HAP-1 (cell line): ENCODE measurements around the gene PCBD2.

Source experiments
- DNase-seq, 2 experiments: peaks; one replicate each; pipeline ENCODE4 v3.0.0-alpha.2; 2016 to 2020; ENCODE audit warnings: low spot score in 2 of 2
- H3K27me3 ChIP-seq: fragments of 250-450 bp; sonication (Bioruptor Pico); 2 replicates; pipeline ENCODE4 v1.5.1; 2020; ENCODE audit warnings: low read depth, mild to moderate bottlenecking, moderate library complexity
- H3K36me3 ChIP-seq: fragments of 250-450 bp; sonication (Bioruptor Pico); replicated peaks from 2 replicates; pipeline ENCODE4 v1.5.1; 2020; ENCODE audit warnings: mild to moderate bottlenecking
- H3K4me1 ChIP-seq: fragments of 250-450 bp; sonication (Bioruptor Pico); 2 replicates; pipeline ENCODE4 v1.5.1; 2020; ENCODE audit warnings: mild to moderate bottlenecking
- H3K4me3 ChIP-seq: fragments of 250-450 bp; sonication (Bioruptor Pico); 2 replicates; pipeline ENCODE4 v1.5.1; 2020; ENCODE audit warnings: mild to moderate bottlenecking, moderate library complexity
- H3K9me3 ChIP-seq: fragments of 250-450 bp; sonication (Bioruptor Pico); 2 replicates; pipeline ENCODE4 v1.5.1; 2020; ENCODE audit warnings: mild to moderate bottlenecking, moderate library complexity
- in situ Hi-C: fragments of 300-500 bp; cut with MboI; formaldehyde crosslinking; loops from 3 replicates; pipeline ENCODE4 v1.14.3; 2020; ENCODE audit warnings: low sequenced_read_pairs, inconsistent platforms, mixed read lengths

PCBD2 gene

GRCh38 chr5:134917070-134917815, 12.3 kb downstream of the PCBD2 start:
- no peak for DNase-seq
- in situ Hi-C loops: no loop called here
- H3K36me3 ChIP-seq: peaks cover 25% of the 10 kb centered on the region

GRCh38 chr5:134918861-134919260, 13.9 kb downstream of the PCBD2 start:
- no peak for DNase-seq
- Histone ChIP-seq H3K27me3 (no peaks in the 10 kb centered on the region), H3K36me3 (peaks cover 21% of the 10 kb centered on the region), H3K4me3 (no peak overlapping the region), H3K9me3 (no peaks in the 10 kb centered on the region), H3K4me1 (no peaks in the 10 kb centered on the region)
- in situ Hi-C loops: no loop called here

More at GRCh38 chr5:134917070-134917815, 12.3 kb downstream of the PCBD2 start:
- Histone ChIP-seq H3K4me1 (no peaks in the 10 kb centered on the region), H3K9me3 (no peaks in the 10 kb centered on the region), H3K27me3 (no peaks in the 10 kb centered on the region), H3K4me3 (no peak overlapping the region)

- in situ Hi-C loops: no loop called here
- peaks cover 17% of the 10 kb centered on the region for H3K36me3 ChIP-seq
- H3K4me1 ChIP-seq: no peaks in the 10 kb centered on the region
- no peaks in the 10 kb centered on the region for H3K27me3 ChIP-seq
- H3K9me3 ChIP-seq: no peaks in the 10 kb centered on the region
- no peak overlapping the region for H3K4me3 ChIP-seq
- no peak for DNase-seq
Measured at GRCh38 chr5:134920848-134921575, 16.1 kb downstream of the PCBD2 start.

- H3K36me3 ChIP-seq: peaks cover 27% of the 10 kb centered on the region
- in situ Hi-C loops: no loop called here
- H3K27me3 ChIP-seq: no peaks in the 10 kb centered on the region
- DNase-seq: no peak
- peaks cover 4% of the 10 kb centered on the region; the same call in 1 of the 2 replicates for H3K4me1 ChIP-seq
- H3K9me3 ChIP-seq: no peaks in the 10 kb centered on the region
- no peak overlapping the region for H3K4me3 ChIP-seq
Measured at GRCh38 chr5:134932508-134932907, 27.6 kb downstream of the PCBD2 start.

- Histone ChIP-seq H3K4me1 (peaks cover 13% of the 10 kb centered on the region), H3K27me3 (no peaks in the 10 kb centered on the region), H3K36me3 (peaks cover 27% of the 10 kb centered on the region), H3K9me3 (no peaks in the 10 kb centered on the region), H3K4me3 (no peak overlapping the region)
- DNase-seq: no peak
- in situ Hi-C loops: no loop called here
Measured at GRCh38 chr5:134934202-134934601, 29.3 kb downstream of the PCBD2 start.

GRCh38 chr5:134935711-134936602, 31.0 kb downstream of the PCBD2 start:
- DNase-seq: no peak
- in situ Hi-C loops: no loop called here
- Histone ChIP-seq H3K9me3 (no peaks in the 10 kb centered on the region), H3K27me3 (no peaks in the 10 kb centered on the region), H3K4me1 (peaks cover 13% of the 10 kb centered on the region), H3K36me3 (peaks cover 19% of the 10 kb centered on the region; the same call in 1 of the 2 replicates), H3K4me3 (no peak overlapping the region)

- H3K9me3 ChIP-seq: no peaks in the 10 kb centered on the region
- no peaks in the 10 kb centered on the region for H3K27me3 ChIP-seq
- H3K4me1 ChIP-seq: peaks cover 9% of the 10 kb centered on the region
- no peak for DNase-seq
- in situ Hi-C loops: no loop called here
- no peak overlapping the region for H3K4me3 ChIP-seq
- peaks cover 10% of the 10 kb centered on the region; the same call in 1 of the 2 replicates for H3K36me3 ChIP-seq
Measured at GRCh38 chr5:134937526-134937925, 32.6 kb downstream of the PCBD2 start.

- peaks cover 5% of the 10 kb centered on the region; the same call in 1 of the 2 replicates for H3K36me3 ChIP-seq
- no peak for DNase-seq
- no peak overlapping the region for H3K4me3 ChIP-seq
- peaks cover 9% of the 10 kb centered on the region for H3K4me1 ChIP-seq
- H3K27me3 ChIP-seq: no peaks in the 10 kb centered on the region
- no peaks in the 10 kb centered on the region for H3K9me3 ChIP-seq
- in situ Hi-C loops: no loop called here
Measured at GRCh38 chr5:134938030-134938429, 33.1 kb downstream of the PCBD2 start.

GRCh38 chr5:134939500-134939899, 34.6 kb downstream of the PCBD2 start:
- DNase-seq: no peak
- Histone ChIP-seq H3K9me3 (no peaks in the 10 kb centered on the region), H3K36me3 (no peaks in the 10 kb centered on the region), H3K4me1 (peaks cover 9% of the 10 kb centered on the region), H3K4me3 (no peak overlapping the region), H3K27me3 (no peaks in the 10 kb centered on the region)
- in situ Hi-C loops: no loop called here

GRCh38 chr5:134943547-134943946, 38.6 kb downstream of the PCBD2 start:
- Histone ChIP-seq H3K4me3 (no peak overlapping the region), H3K36me3 (no peaks in the 10 kb centered on the region), H3K9me3 (no peaks in the 10 kb centered on the region), H3K27me3 (no peaks in the 10 kb centered on the region), H3K4me1 (peaks cover 3% of the 10 kb centered on the region)
- in situ Hi-C loops: no loop called here
- DNase-seq: no peak

GRCh38 chr5:134944630-134945029, 39.7 kb downstream of the PCBD2 start:
- no peak for DNase-seq
- Histone ChIP-seq H3K4me1 (no peaks in the 10 kb centered on the region), H3K36me3 (no peaks in the 10 kb centered on the region), H3K9me3 (no peaks in the 10 kb centered on the region), H3K4me3 (no peak overlapping the region), H3K27me3 (no peaks in the 10 kb centered on the region)
- in situ Hi-C loops: no loop called here

GRCh38 chr5:134945041-134945440, 40.1 kb downstream of the PCBD2 start:
- H3K9me3 ChIP-seq: no peaks in the 10 kb centered on the region
- no peaks in the 10 kb centered on the region for H3K4me1 ChIP-seq
- in situ Hi-C loops: no loop called here
- H3K4me3 ChIP-seq: no peak overlapping the region
- H3K36me3 ChIP-seq: no peaks in the 10 kb centered on the region
- no peaks in the 10 kb centered on the region for H3K27me3 ChIP-seq
- no peak for DNase-seq

- Histone ChIP-seq H3K4me3 (no peak overlapping the region), H3K9me3 (no peaks in the 10 kb centered on the region), H3K27me3 (no peaks in the 10 kb centered on the region), H3K4me1 (no peaks in the 10 kb centered on the region), H3K36me3 (no peaks in the 10 kb centered on the region)
- no peak for DNase-seq
- in situ Hi-C loops: no loop called here
Measured at GRCh38 chr5:134948911-134949310, 44.0 kb downstream of the PCBD2 start.
